Neural progenitor cell (in vitro differentiated cells): ENCODE data around the gene FN3KRP. TPM values are rescaled to one million over a fixed set of nuclear protein-coding genes. Genes with fewer than 3 reads are reported as not detected.
A peak's percentile ranks its signal among the peaks of the same experiment; 100 is the strongest.

Experiments
- DNase-seq: peaks from one replicate; pipeline ENCODE4 v3.0.0-alpha.2; 2016; ENCODE audit warnings: low spot score
- H2AFZ ChIP-seq: fragments of 200-600 bp; sonication (generic); replicated peaks from 2 replicates; pipeline ENCODE4 v1.6.1; 2016; ENCODE audit warnings: antibody characterized with exemption
- H3F3A ChIP-seq: fragments of 200-600 bp; sonication (generic); 2 replicates; pipeline ENCODE4 v1.6.1; 2016; ENCODE audit warnings: antibody characterized with exemption, low read depth
- H3K27ac ChIP-seq: fragments of 200-600 bp; sonication (generic); 2 replicates; pipeline ENCODE4 v1.5.1; 2016; ENCODE audit warnings: mild to moderate bottlenecking
- H3K27me3 ChIP-seq: fragments of 200-600 bp; sonication (generic); 2 replicates; pipeline ENCODE4 v1.6.1; 2016; ENCODE audit warnings: mild to moderate bottlenecking, moderate library complexity
- H3K36me3 ChIP-seq: fragments of 200-600 bp; sonication (generic); 2 replicates; pipeline ENCODE4 v1.5.1; 2016
- H3K4me1 ChIP-seq: fragments of 200-600 bp; sonication (generic); 2 replicates; pipeline ENCODE4 v1.6.1; 2016; ENCODE audit warnings: mixed run types
- H3K4me2 ChIP-seq: fragments of 200-600 bp; sonication (generic); 2 replicates; pipeline ENCODE4 v1.6.1; 2016
- H3K4me3 ChIP-seq: fragments of 200-600 bp; sonication (generic); 2 replicates; pipeline ENCODE4 v1.5.1; 2016
- H3K79me2 ChIP-seq: fragments of 200-600 bp; sonication (generic); 2 replicates; pipeline ENCODE4 v1.6.1; 2016; ENCODE audit warnings: low read depth
- H3K9ac ChIP-seq: fragments of 200-600 bp; sonication (generic); 2 replicates; pipeline ENCODE4 v1.6.1; 2016
- H3K9me3 ChIP-seq: fragments of 200-600 bp; sonication (generic); 2 replicates; pipeline ENCODE4 v1.5.1; 2016; ENCODE audit warnings: low read depth
- H4K20me1 ChIP-seq: fragments of 200-600 bp; sonication (generic); 2 replicates; pipeline ENCODE4 v1.6.1; 2016; ENCODE audit warnings: low read depth
- H3K27ac Mint-ChIP-seq: 3 replicates; pipeline ENCODE4 v1.8.0; 2021; ENCODE audit warnings: mixed read lengths
- H3K27me3 Mint-ChIP-seq: 2 replicates; pipeline ENCODE4 v1.8.0; 2022; ENCODE audit warnings: low read depth, mild to moderate bottlenecking, inconsistent platforms, moderate library complexity, mixed read lengths; ENCODE audit not compliant: insufficient read depth
- H3K36me3 Mint-ChIP-seq: 3 replicates; pipeline ENCODE4 v1.8.0; 2021; ENCODE audit warnings: mixed read lengths
- H3K4me1 Mint-ChIP-seq: 3 replicates; pipeline ENCODE4 v1.8.0; 2021; ENCODE audit warnings: mixed read lengths
- H3K4me3 Mint-ChIP-seq: 3 replicates; pipeline ENCODE4 v1.8.0; 2021; ENCODE audit warnings: mild to moderate bottlenecking, moderate library complexity, mixed read lengths
- H3K9me3 Mint-ChIP-seq: 3 replicates; pipeline ENCODE4 v1.8.0; 2020; ENCODE audit warnings: mixed read lengths
- EZH2 ChIP-seq: fragments of 200-600 bp; sonication (generic); IDR thresholded peaks from 2 replicates; pipeline ENCODE4 v1.6.1; 2017; ENCODE audit warnings: antibody characterized with exemption, mild to moderate bottlenecking, moderate library complexity
- EZH2phosphoT487 ChIP-seq: fragments of 200-600 bp; sonication (generic); IDR thresholded peaks from 2 replicates; pipeline ENCODE4 v1.6.1; 2017; ENCODE audit warnings: antibody characterized with exemption
- total RNA-seq: library from RNA; depleted of rRNA; stranded (reverse); fragments of >200 nt; gene quantifications from 2 replicates; pipeline ENCODE4 v1.2.3, GENCODE V29; 2015; ENCODE audit warnings: low replicate concordance
- TF ChIP-seq, protein P1 (sequence below): fragments of 200-600 bp; sonication (generic); IDR thresholded peaks from 2 replicates; pipeline ENCODE4 v1.5.1; 2017; ENCODE audit warnings: antibody characterized with exemption, mild to moderate bottlenecking

The FN3KRP gene, protein sequence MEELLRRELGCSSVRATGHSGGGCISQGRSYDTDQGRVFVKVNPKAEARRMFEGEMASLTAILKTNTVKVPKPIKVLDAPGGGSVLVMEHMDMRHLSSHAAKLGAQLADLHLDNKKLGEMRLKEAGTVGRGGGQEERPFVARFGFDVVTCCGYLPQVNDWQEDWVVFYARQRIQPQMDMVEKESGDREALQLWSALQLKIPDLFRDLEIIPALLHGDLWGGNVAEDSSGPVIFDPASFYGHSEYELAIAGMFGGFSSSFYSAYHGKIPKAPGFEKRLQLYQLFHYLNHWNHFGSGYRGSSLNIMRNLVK
- 19.2 and 29.8 TPM in 2 replicates for total RNA-seq

GRCh38 chr17:82716203-82717010 lies at the start of gene FN3KRP:
Gene FN3KRP, plus strand, starts transcription at chr17:82716706. Its CDS starts 50 bp downstream, at chr17:82716756.
- H3K27me3 ChIP-seq: no peaks in the 10 kb centered on the region
- H3K9ac ChIP-seq: peak within 1 kb of the TSS; percentile 82
- peak; percentile 98 for DNase-seq
- peaks cover 14% of the 10 kb centered on the region for H3K4me1 Mint-ChIP-seq
- no peak within 1 kb of the TSS for H3K27ac ChIP-seq
- no peaks in the 10 kb centered on the region for H3F3A ChIP-seq
- H3K4me3 Mint-ChIP-seq: peak within 1 kb of the TSS; percentile 96
- H3K27me3 Mint-ChIP-seq: peaks cover 3% of the 10 kb centered on the region
- no peak for TF ChIP-seq EZH2
- TF ChIP-seq, protein P1, sequence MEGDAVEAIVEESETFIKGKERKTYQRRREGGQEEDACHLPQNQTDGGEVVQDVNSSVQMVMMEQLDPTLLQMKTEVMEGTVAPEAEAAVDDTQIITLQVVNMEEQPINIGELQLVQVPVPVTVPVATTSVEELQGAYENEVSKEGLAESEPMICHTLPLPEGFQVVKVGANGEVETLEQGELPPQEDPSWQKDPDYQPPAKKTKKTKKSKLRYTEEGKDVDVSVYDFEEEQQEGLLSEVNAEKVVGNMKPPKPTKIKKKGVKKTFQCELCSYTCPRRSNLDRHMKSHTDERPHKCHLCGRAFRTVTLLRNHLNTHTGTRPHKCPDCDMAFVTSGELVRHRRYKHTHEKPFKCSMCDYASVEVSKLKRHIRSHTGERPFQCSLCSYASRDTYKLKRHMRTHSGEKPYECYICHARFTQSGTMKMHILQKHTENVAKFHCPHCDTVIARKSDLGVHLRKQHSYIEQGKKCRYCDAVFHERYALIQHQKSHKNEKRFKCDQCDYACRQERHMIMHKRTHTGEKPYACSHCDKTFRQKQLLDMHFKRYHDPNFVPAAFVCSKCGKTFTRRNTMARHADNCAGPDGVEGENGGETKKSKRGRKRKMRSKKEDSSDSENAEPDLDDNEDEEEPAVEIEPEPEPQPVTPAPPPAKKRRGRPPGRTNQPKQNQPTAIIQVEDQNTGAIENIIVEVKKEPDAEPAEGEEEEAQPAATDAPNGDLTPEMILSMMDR: no peak
- TF ChIP-seq EZH2phosphoT487: no peak
- H3K4me1 ChIP-seq: no peaks in the 10 kb centered on the region
- no peaks in the 10 kb centered on the region for H3K36me3 ChIP-seq
- H3K9me3 ChIP-seq: no peaks in the 10 kb centered on the region
- peaks cover 11% of the 10 kb centered on the region for H4K20me1 ChIP-seq
- peak within 1 kb of the TSS; percentile 90 for H3K4me3 ChIP-seq
- H3K36me3 Mint-ChIP-seq: peaks cover 9% of the 10 kb centered on the region
- peak within 1 kb of the TSS; percentile 98 for H2AFZ ChIP-seq
- no peak within 1 kb of the TSS for H3K27ac Mint-ChIP-seq
- H3K79me2 ChIP-seq: peaks cover 15% of the 10 kb centered on the region
- H3K9me3 Mint-ChIP-seq: no peaks in the 10 kb centered on the region
- H3K4me2 ChIP-seq: peak within 1 kb of the TSS; percentile 87

- Mint-ChIP-seq H3K36me3 (no peaks in the 10 kb centered on the region), H3K4me1 (peaks cover 13% of the 10 kb centered on the region), H3K4me3 (no peak overlapping the region), H3K27ac (peak overlapping the region; percentile 92), H3K27me3 (peaks cover 5% of the 10 kb centered on the region), H3K9me3 (no peaks in the 10 kb centered on the region)
- H3K79me2 ChIP-seq: no peaks in the 10 kb centered on the region
- H3K36me3 ChIP-seq: no peaks in the 10 kb centered on the region
- no peak overlapping the region for H3K27ac ChIP-seq
- no peak for DNase-seq
- no peak overlapping the region for H3K4me2 ChIP-seq
- H3K9me3 ChIP-seq: no peaks in the 10 kb centered on the region
- TF ChIP-seq EZH2phosphoT487 (no peak), EZH2 (no peak)
- TF ChIP-seq, protein P1: no peak
- H3F3A ChIP-seq: no peaks in the 10 kb centered on the region
- no peak overlapping the region for H3K9ac ChIP-seq
- H3K4me3 ChIP-seq: no peak overlapping the region
- no peaks in the 10 kb centered on the region for H3K27me3 ChIP-seq
- H2AFZ ChIP-seq: no peak overlapping the region
- no peaks in the 10 kb centered on the region for H4K20me1 ChIP-seq
- H3K4me1 ChIP-seq: peaks cover 14% of the 10 kb centered on the region
Measured at GRCh38 chr17:82666931-82667667, 49.4 kb upstream of the FN3KRP start.

GRCh38 chr17:82667668-82668000 lies 48.9 kb upstream of the FN3KRP start:
- Mint-ChIP-seq H3K27me3 (peaks cover 5% of the 10 kb centered on the region), H3K27ac (peak overlapping the region; percentile 92), H3K9me3 (no peaks in the 10 kb centered on the region), H3K36me3 (no peaks in the 10 kb centered on the region), H3K4me1 (peaks cover 13% of the 10 kb centered on the region), H3K4me3 (no peak overlapping the region)
- Histone ChIP-seq H2AFZ (no peak overlapping the region), H3K4me3 (no peak overlapping the region), H3K9ac (no peak overlapping the region), H3F3A (no peaks in the 10 kb centered on the region), H4K20me1 (no peaks in the 10 kb centered on the region), H3K27ac (no peak overlapping the region), H3K79me2 (no peaks in the 10 kb centered on the region), H3K4me2 (no peak overlapping the region), H3K36me3 (no peaks in the 10 kb centered on the region), H3K9me3 (no peaks in the 10 kb centered on the region), H3K4me1 (peaks cover 14% of the 10 kb centered on the region), H3K27me3 (no peaks in the 10 kb centered on the region)
- DNase-seq: no peak
- no peak for TF ChIP-seq EZH2phosphoT487
